DOHH2 (cell line): ENCODE measurements around the gene EIF3J.
"Not testable (repeated sequence)": the region's sequence is repeated elsewhere in the genome, so short reads cannot be mapped to it uniquely, and the experiment has no call there.

ENCODE experiments used
- H3F3A ChIP-seq: fragments of 200-600 bp; sonication (generic), shearing (Covaris generic); 2 replicates; pipeline ENCODE4 v1.6.0; 2016; ENCODE audit warnings: antibody characterized with exemption, mild to moderate bottlenecking; ENCODE audit not compliant: control insufficient read depth, insufficient read depth
- H3K27ac ChIP-seq: fragments of 200-600 bp; sonication (generic); 2 replicates; pipeline ENCODE4 v1.5.1; 2014; ENCODE audit warnings: low read depth, mild to moderate bottlenecking, low read length, moderate library complexity
- H3K27me3 ChIP-seq: fragments of 200-600 bp; sonication (generic); 2 replicates; pipeline ENCODE4 v1.6.1; 2014; ENCODE audit warnings: mild to moderate bottlenecking, low read length, mixed read lengths; ENCODE audit not compliant: control insufficient read depth
- H3K36me3 ChIP-seq: fragments of 200-600 bp; sonication (generic); 2 replicates; pipeline ENCODE4 v1.6.1; 2014; ENCODE audit warnings: mild to moderate bottlenecking, low read length, moderate library complexity, mixed read lengths; ENCODE audit not compliant: control insufficient read depth
- H3K4me1 ChIP-seq: fragments of 200-600 bp; sonication (generic); 2 replicates; pipeline ENCODE4 v1.6.1; 2014; ENCODE audit warnings: mild to moderate bottlenecking, low read length, mixed read lengths; ENCODE audit not compliant: control insufficient read depth
- H3K4me2 ChIP-seq: fragments of 200-600 bp; sonication (generic); 2 replicates; pipeline ENCODE4 v1.6.0; 2014; ENCODE audit warnings: mild to moderate bottlenecking, low read length, moderate library complexity
- H3K4me3 ChIP-seq: fragments of 200-600 bp; sonication (generic); 2 replicates; pipeline ENCODE4 v1.5.1; 2014; ENCODE audit warnings: mild to moderate bottlenecking, low read length, mixed read lengths
- H3K79me2 ChIP-seq: fragments of 200-600 bp; sonication (generic); 2 replicates; pipeline ENCODE4 v1.6.1; 2014; ENCODE audit warnings: mild to moderate bottlenecking, low read length, mixed read lengths; ENCODE audit not compliant: control insufficient read depth
- H3K9me2 ChIP-seq: fragments of 200-600 bp; sonication (generic); replicated peaks from 2 replicates; pipeline ENCODE4 v1.6.1; 2014; ENCODE audit warnings: mild to moderate bottlenecking, low read length, mixed read lengths; ENCODE audit not compliant: control insufficient read depth
- H3K9me3 ChIP-seq: fragments of 200-600 bp; sonication (generic); 2 replicates; pipeline ENCODE4 v1.6.1; 2014; ENCODE audit warnings: antibody characterized with exemption, low read length, mixed read lengths; ENCODE audit not compliant: control insufficient read depth, insufficient read depth
- H4K20me1 ChIP-seq: fragments of 200-600 bp; sonication (generic); 2 replicates; pipeline ENCODE4 v1.6.0; 2014; ENCODE audit warnings: low read depth, mild to moderate bottlenecking, antibody characterized with exemption, low read length, moderate library complexity; ENCODE audit not compliant: control insufficient read depth, insufficient read depth
- EZH2phosphoT487 ChIP-seq: fragments of 200-600 bp; sonication (generic); IDR thresholded peaks from 2 replicates; pipeline ENCODE4 v1.6.1; 2017; ENCODE audit warnings: borderline replicate concordance, mild to moderate bottlenecking, antibody characterized with exemption, low read length, moderate library complexity, mixed read lengths
- TF ChIP-seq, protein P1 (sequence below): fragments of 200-600 bp; sonication (generic); IDR thresholded peaks from one replicate; pipeline ENCODE4 v1.5.1; 2014; ENCODE audit warnings: antibody characterized with exemption, mild to moderate bottlenecking, low read depth, low read length; ENCODE audit not compliant: poor library complexity, severe bottlenecking

EIF3J gene

DNA sequence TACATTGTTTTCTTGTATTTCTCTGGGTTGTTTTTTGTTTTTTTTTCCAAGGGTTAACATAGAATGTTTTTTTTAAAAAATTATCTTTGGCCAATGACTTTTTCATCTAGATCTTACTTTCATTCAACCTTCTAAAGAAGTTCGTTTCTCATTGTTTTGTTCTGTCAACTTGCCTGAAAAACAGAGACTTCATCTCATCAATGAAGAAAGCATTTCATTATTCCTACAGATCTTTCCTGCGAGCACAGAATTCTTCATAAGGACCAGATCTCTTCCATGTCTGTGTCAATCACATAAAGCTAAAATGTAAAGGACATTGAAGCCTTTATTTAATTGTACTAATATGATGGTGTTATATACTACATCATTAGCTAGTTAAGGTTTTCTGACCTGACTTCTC, 9.7 kb upstream of the EIF3J start:
- Histone ChIP-seq H3K27me3 (no peaks in the 10 kb centered on the region), H3K79me2 (no peaks in the 10 kb centered on the region), H3K4me3 (no peak overlapping the region), H3K4me1 (no peaks in the 10 kb centered on the region), H3K9me2 (no peaks in the 10 kb centered on the region), H3K27ac (no peak overlapping the region), H3K9me3 (no peaks in the 10 kb centered on the region), H4K20me1 (0 out of 2 replicates have a peak, but pooled peaks cover 12% of the 10 kb centered on the region), H3F3A (peaks cover 25% of the 10 kb centered on the region), H3K4me2 (no peak overlapping the region), H3K36me3 (peaks cover 33% of the 10 kb centered on the region)
- TF ChIP-seq EZH2phosphoT487: no peak
- TF ChIP-seq, protein P1, sequence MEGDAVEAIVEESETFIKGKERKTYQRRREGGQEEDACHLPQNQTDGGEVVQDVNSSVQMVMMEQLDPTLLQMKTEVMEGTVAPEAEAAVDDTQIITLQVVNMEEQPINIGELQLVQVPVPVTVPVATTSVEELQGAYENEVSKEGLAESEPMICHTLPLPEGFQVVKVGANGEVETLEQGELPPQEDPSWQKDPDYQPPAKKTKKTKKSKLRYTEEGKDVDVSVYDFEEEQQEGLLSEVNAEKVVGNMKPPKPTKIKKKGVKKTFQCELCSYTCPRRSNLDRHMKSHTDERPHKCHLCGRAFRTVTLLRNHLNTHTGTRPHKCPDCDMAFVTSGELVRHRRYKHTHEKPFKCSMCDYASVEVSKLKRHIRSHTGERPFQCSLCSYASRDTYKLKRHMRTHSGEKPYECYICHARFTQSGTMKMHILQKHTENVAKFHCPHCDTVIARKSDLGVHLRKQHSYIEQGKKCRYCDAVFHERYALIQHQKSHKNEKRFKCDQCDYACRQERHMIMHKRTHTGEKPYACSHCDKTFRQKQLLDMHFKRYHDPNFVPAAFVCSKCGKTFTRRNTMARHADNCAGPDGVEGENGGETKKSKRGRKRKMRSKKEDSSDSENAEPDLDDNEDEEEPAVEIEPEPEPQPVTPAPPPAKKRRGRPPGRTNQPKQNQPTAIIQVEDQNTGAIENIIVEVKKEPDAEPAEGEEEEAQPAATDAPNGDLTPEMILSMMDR: no peak

DNA sequence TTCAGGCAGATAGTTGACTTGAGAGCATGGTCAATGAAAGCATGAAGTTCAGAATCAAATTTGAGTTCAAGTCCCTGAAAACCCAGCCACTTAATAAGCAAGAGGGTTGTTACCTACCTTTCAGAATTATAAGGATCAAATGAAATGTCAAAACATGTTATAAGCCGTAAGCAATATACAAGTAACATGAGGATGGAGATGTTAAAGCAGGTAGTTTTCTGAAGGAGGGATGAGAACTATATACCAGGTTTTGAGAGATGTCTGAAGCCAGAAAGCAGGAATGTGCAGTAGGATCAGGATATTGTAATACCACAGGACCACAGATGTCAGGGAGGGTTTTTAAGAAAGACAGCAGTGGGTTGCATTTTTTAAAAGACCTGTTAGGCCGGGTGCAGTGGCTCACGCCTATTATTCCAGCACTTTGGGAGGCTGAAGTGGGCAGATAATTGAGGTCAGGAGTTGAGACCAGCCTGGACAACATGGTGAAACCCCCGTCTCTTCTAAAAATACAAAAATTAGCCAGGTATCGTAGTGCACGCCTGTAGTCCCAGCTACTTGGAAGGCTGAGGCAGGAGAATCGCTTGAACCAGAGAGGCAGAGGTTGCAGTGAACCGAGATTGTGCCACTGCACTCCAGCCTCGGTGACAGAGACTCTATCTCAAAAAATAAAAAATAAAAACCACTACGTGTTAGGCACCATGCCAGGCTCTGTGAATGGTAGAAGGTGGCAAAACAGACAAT, 6.9 kb upstream of the EIF3J start:
- Histone ChIP-seq H3K4me2 (no peak overlapping the region), H3K4me3 (no peak overlapping the region), H3K27me3 (no peaks in the 10 kb centered on the region), H3K79me2 (no peaks in the 10 kb centered on the region), H4K20me1 (0 out of 2 replicates have a peak, but pooled peaks cover 12% of the 10 kb centered on the region), H3K36me3 (peaks cover 6% of the 10 kb centered on the region), H3K27ac (no peak overlapping the region), H3K9me3 (no peaks in the 10 kb centered on the region), H3K4me1 (no peaks in the 10 kb centered on the region), H3F3A (peaks cover 31% of the 10 kb centered on the region), H3K9me2 (no peaks in the 10 kb centered on the region)
- TF ChIP-seq EZH2phosphoT487: no peak

DNA sequence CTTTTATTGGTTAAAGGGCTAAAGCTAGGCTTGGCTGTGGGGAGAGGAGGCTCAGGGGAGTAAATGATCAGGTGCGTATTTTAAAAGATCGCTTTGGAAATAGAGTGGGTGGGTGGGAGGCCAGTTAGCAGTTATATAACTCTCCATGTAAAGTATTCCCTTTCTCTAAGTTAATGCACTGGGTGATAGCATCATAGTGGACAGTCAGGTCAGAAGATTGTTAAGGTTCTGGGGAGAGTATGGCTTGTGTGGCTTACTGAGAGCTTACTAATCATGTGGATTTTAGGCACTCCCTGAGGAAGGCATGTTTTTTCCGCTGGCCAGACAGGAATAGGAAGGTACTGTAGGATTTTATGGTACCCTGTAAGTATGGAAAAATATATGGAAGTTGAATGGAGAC, 6.3 kb upstream of the EIF3J start:
- Histone ChIP-seq H3K4me1 (peaks cover 2% of the 10 kb centered on the region), H3K27me3 (no peaks in the 10 kb centered on the region), H4K20me1 (0 out of 2 replicates have a peak, but pooled peaks cover 12% of the 10 kb centered on the region), H3K79me2 (no peaks in the 10 kb centered on the region), H3K27ac (no peak overlapping the region), H3K9me2 (no peaks in the 10 kb centered on the region), H3K4me3 (no peak overlapping the region), H3K36me3 (peaks cover 3% of the 10 kb centered on the region; the same call in 1 of the 2 replicates), H3K4me2 (no peak overlapping the region), H3K9me3 (no peaks in the 10 kb centered on the region), H3F3A (peaks cover 31% of the 10 kb centered on the region)
- TF ChIP-seq EZH2phosphoT487: no peak
- TF ChIP-seq, protein P1: no peak

DNA sequence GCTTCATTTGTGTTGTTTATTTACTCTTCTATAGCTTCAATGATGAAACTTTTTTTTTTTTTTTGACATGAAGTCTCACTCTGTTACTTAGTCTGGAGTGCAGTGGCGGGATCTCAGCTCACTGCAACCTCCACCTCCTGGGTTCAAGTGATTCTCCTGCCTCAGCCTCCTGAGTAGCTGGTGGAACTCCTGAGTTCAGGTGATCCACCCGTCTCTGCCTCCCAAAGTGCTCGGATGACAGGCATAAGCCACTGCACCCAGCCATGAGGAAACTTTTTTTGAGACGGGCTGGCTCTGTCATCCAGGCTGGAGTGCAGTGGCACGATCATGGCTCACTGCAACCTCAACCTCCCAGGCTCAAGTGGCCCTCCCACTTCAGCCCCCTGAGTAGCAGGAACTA, 4.7 kb upstream of the EIF3J start:
- not testable (repeated sequence) for H3K9me3 ChIP-seq, H3K27ac ChIP-seq, H3K27me3 ChIP-seq, H3K9me2 ChIP-seq, H3K4me2 ChIP-seq, H3K4me3 ChIP-seq, H3K36me3 ChIP-seq, H3K4me1 ChIP-seq
- H3K79me2 ChIP-seq: peaks cover 14% of the 10 kb centered on the region
- 0 out of 2 replicates have a peak, but pooled peaks cover 12% of the 10 kb centered on the region for H4K20me1 ChIP-seq
- H3F3A ChIP-seq: peaks cover 31% of the 10 kb centered on the region
